ENCODE data around the gene CACNA1S.
A peak's percentile ranks its signal among the peaks of the same experiment; 100 is the strongest.

CACNA1S gene

GRCh38 chr1:201026836-201027235 is 85.4 kb downstream of the CACNA1S start:
- DNase-seq (ENCODE audit: low spot score): no peak

GRCh38 chr1:201026234-201026633 is 86.0 kb downstream of the CACNA1S start:
- no peak for DNase-seq (ENCODE audit: low spot score)

- no peak for DNase-seq (ENCODE audit: low spot score)
These were observed 86.6 kb downstream of the CACNA1S start for GRCh38 chr1:201025571-201026002.

- no peak for DNase-seq (ENCODE audit: low spot score)
These were observed 87.6 kb downstream of the CACNA1S start for GRCh38 chr1:201024625-201024998.

GRCh38 chr1:201023920-201024624 is 88.2 kb downstream of the CACNA1S start:
- DNase-seq (ENCODE audit: low spot score): no peak

GRCh38 chr1:201023517-201023902 is 88.7 kb downstream of the CACNA1S start, which contains the start of gene KIF21B:
Gene KIF21B (minus strand): TSS chr1:201023714. CDS start chr1:201023383, 331 bp downstream.
- DNase-seq (ENCODE audit: low spot score): peak; percentile 32

GRCh38 chr1:201022820-201023516 is 89.3 kb downstream of the CACNA1S start:
- no peak for DNase-seq (ENCODE audit: low spot score)

- DNase-seq (ENCODE audit: low spot score): no peak
These were observed 89.8 kb downstream of the CACNA1S start for GRCh38 chr1:201022493-201022819.

GRCh38 chr1:201021630-201022492 is 90.4 kb downstream of the CACNA1S start:
- DNase-seq (ENCODE audit: low spot score): no peak

- no peak for DNase-seq (ENCODE audit: low spot score)
These were observed 91.3 kb downstream of the CACNA1S start for GRCh38 chr1:201020721-201021629.

- no peak for DNase-seq (ENCODE audit: low spot score)
These were observed 92.1 kb downstream of the CACNA1S start for GRCh38 chr1:201020040-201020591.

- peak; percentile 25 for DNase-seq (ENCODE audit: low spot score)
These were observed 92.8 kb downstream of the CACNA1S start for GRCh38 chr1:201019321-201019977.

GRCh38 chr1:201017828-201018163 is 94.4 kb downstream of the CACNA1S start:
- DNase-seq (ENCODE audit: low spot score): no peak

- DNase-seq (ENCODE audit: low spot score): no peak
These were observed 95.0 kb downstream of the CACNA1S start for GRCh38 chr1:201016943-201017827.

GRCh38 chr1:201016211-201016651 is 96.0 kb downstream of the CACNA1S start:
- no peak for DNase-seq (ENCODE audit: low spot score)

GRCh38 chr1:201015551-201016091 is 96.6 kb downstream of the CACNA1S start:
- peak; percentile 21 for DNase-seq (ENCODE audit: low spot score)

GRCh38 chr1:201014816-201015200 is 97.4 kb downstream of the CACNA1S start:
- no peak for DNase-seq (ENCODE audit: low spot score)

GRCh38 chr1:201013991-201014815 is 98.0 kb downstream of the CACNA1S start:
- DNase-seq (ENCODE audit: low spot score): no peak

Data from hematopoietic multipotent progenitor cell treated with erythropoietin and hydrocortisone succinate and interleukin-3 and kit ligand, for 15 days (in vitro differentiated cells).